ENCODE measurements around the gene MED25. TPM values are rescaled to one million over a fixed set of nuclear protein-coding genes. Genes with fewer than 3 reads are reported as not detected.
A peak's percentile ranks its signal among the peaks of the same experiment; 100 is the strongest.

The MED25 gene
- total RNA-seq, 1 donor from 2014 or later, result 58.1 TPM

GRCh38 chr19:49869484-49870308 is 51.6 kb downstream of the MED25 start:
- Mint-ChIP-seq H3K9me3 (ENCODE audit: unreplicated experiment) (no peaks in the 10 kb centered on the region), H3K4me1 (ENCODE audit: unreplicated experiment) (peaks cover 36% of the 10 kb centered on the region), H3K36me3 (ENCODE audit: unreplicated experiment) (peaks cover 7% of the 10 kb centered on the region), H3K4me3 (ENCODE audit: unreplicated experiment) (no peak overlapping the region), H3K27me3 (ENCODE audit: unreplicated experiment) (no peaks in the 10 kb centered on the region), H3K27ac (ENCODE audit: unreplicated experiment) (no peak overlapping the region)
- no peak for TF ChIP-seq CTCF (IDR thresholded peaks at IDR 0.05)
- peak; percentile 99 for DNase-seq (ENCODE audit: extremely low spot score, unreplicated experiment)

- peaks cover 4% of the 10 kb centered on the region for H3K36me3 Mint-ChIP-seq (ENCODE audit: unreplicated experiment)
- TF ChIP-seq CTCF (IDR thresholded peaks at IDR 0.05), result no peak
- H3K27ac Mint-ChIP-seq (ENCODE audit: unreplicated experiment), result no peak overlapping the region
- peaks cover 37% of the 10 kb centered on the region for H3K4me1 Mint-ChIP-seq (ENCODE audit: unreplicated experiment)
- no peak for DNase-seq (ENCODE audit: extremely low spot score, unreplicated experiment)
- H3K4me3 Mint-ChIP-seq (ENCODE audit: unreplicated experiment), result no peak overlapping the region
- no peaks in the 10 kb centered on the region for H3K9me3 Mint-ChIP-seq (ENCODE audit: unreplicated experiment)
- H3K27me3 Mint-ChIP-seq (ENCODE audit: unreplicated experiment), result no peaks in the 10 kb centered on the region
Measured at GRCh38 chr19:49870309-49870901, 52.3 kb downstream of the MED25 start.

GRCh38 chr19:49871349-49871985 is 53.4 kb downstream of the MED25 start:
- peak overlapping the region; percentile 48 for H3K4me3 Mint-ChIP-seq (ENCODE audit: unreplicated experiment)
- no peaks in the 10 kb centered on the region for H3K27me3 Mint-ChIP-seq (ENCODE audit: unreplicated experiment)
- no peak for TF ChIP-seq CTCF (IDR thresholded peaks at IDR 0.05)
- peaks cover 4% of the 10 kb centered on the region for H3K36me3 Mint-ChIP-seq (ENCODE audit: unreplicated experiment)
- no peak overlapping the region for H3K27ac Mint-ChIP-seq (ENCODE audit: unreplicated experiment)
- no peaks in the 10 kb centered on the region for H3K9me3 Mint-ChIP-seq (ENCODE audit: unreplicated experiment)
- H3K4me1 Mint-ChIP-seq (ENCODE audit: unreplicated experiment), result peaks cover 32% of the 10 kb centered on the region
- DNase-seq (ENCODE audit: extremely low spot score, unreplicated experiment), result no peak

GRCh38 chr19:49872245-49873128 is 54.4 kb downstream of the MED25 start:
- no peaks in the 10 kb centered on the region for H3K9me3 Mint-ChIP-seq (ENCODE audit: unreplicated experiment)
- H3K27me3 Mint-ChIP-seq (ENCODE audit: unreplicated experiment), result no peaks in the 10 kb centered on the region
- peak overlapping the region; percentile 50 for H3K27ac Mint-ChIP-seq (ENCODE audit: unreplicated experiment)
- peaks cover 26% of the 10 kb centered on the region for H3K4me1 Mint-ChIP-seq (ENCODE audit: unreplicated experiment)
- no peak for DNase-seq (ENCODE audit: extremely low spot score, unreplicated experiment)
- peaks cover 4% of the 10 kb centered on the region for H3K36me3 Mint-ChIP-seq (ENCODE audit: unreplicated experiment)
- H3K4me3 Mint-ChIP-seq (ENCODE audit: unreplicated experiment), result no peak overlapping the region
- TF ChIP-seq CTCF (IDR thresholded peaks at IDR 0.05), result no peak

Data from osteocyte (in vitro differentiated cells).